HG03108 (cell line): Measurements from ENCODE around the gene ANKRD52.

ENCODE experiments used
- ATAC-seq: cut with Tn5 transposase; IDR thresholded peaks from one replicate; pipeline ENCODE4 v1.9.1; 2021; ENCODE audit warnings: moderate library complexity; ENCODE audit not compliant: unreplicated experiment

Gene ANKRD52

GRCh38 chr12:56242986-56243385 is 15.2 kb downstream of the ANKRD52 start:
- ATAC-seq, result no peak

- ATAC-seq, result no peak
These were observed 16.5 kb downstream of the ANKRD52 start for GRCh38 chr12:56241424-56242303.

GRCh38 chr12:56237552-56237951 is 20.6 kb downstream of the ANKRD52 start:
- ATAC-seq, result no peak

- no peak for ATAC-seq
These were observed 21.2 kb downstream of the ANKRD52 start for GRCh38 chr12:56236985-56237384.

GRCh38 chr12:56236091-56236490 is 22.1 kb downstream of the ANKRD52 start:
- ATAC-seq, result no peak

GRCh38 chr12:56234746-56235436 is 23.3 kb downstream of the ANKRD52 start:
- ATAC-seq, result no peak

- no peak for ATAC-seq
These were observed 27.0 kb downstream of the ANKRD52 start for GRCh38 chr12:56231184-56231582.

- ATAC-seq, result no peak
These were observed 27.6 kb downstream of the ANKRD52 start for GRCh38 chr12:56230432-56231183.

- ATAC-seq, result no peak
These were observed 28.2 kb downstream of the ANKRD52 start, which contains the start of gene SLC39A5 for GRCh38 chr12:56229916-56230431. TSS of gene SLC39A5 (plus strand) at chr12:56230051. CDS start at chr12:56231275, 1,224 bp downstream.

- ATAC-seq, result no peak
These were observed 29.1 kb downstream of the ANKRD52 start for GRCh38 chr12:56229082-56229481.

- no peak for ATAC-seq
These were observed 33.2 kb downstream of the ANKRD52 start for GRCh38 chr12:56224954-56225353.

- peak; percentile 68 for ATAC-seq
These were observed 34.0 kb downstream of the ANKRD52 start, which contains the start of gene NABP2 for GRCh38 chr12:56224102-56224701. TSS of gene NABP2 (plus strand) at chr12:56224342. CDS start at chr12:56224857, 515 bp downstream.

- ATAC-seq, result no peak
These were observed 34.5 kb downstream of the ANKRD52 start for GRCh38 chr12:56223571-56224101.

GRCh38 chr12:56222531-56222895 is 35.7 kb downstream of the ANKRD52 start:
- no peak for ATAC-seq

GRCh38 chr12:56221757-56222530 is 36.2 kb downstream of the ANKRD52 start, which contains the start of gene RNF41:
TSS of gene RNF41 (minus strand) at chr12:56221922. CDS start at chr12:56214047, 7,875 bp downstream.
- ATAC-seq, result peak; percentile 82

GRCh38 chr12:56221232-56221756 is 36.9 kb downstream of the ANKRD52 start:
- ATAC-seq, result peak; percentile 15

GRCh38 chr12:56220611-56221231 is 37.5 kb downstream of the ANKRD52 start:
- ATAC-seq, result no peak

- ATAC-seq, result no peak
These were observed 38.3 kb downstream of the ANKRD52 start for GRCh38 chr12:56219840-56220239.

GRCh38 chr12:56216461-56216860 is 41.7 kb downstream of the ANKRD52 start:
- ATAC-seq, result no peak
